Measurements from ENCODE around the gene INPP5K. TPM values are rescaled to one million over a fixed set of nuclear protein-coding genes. Genes with fewer than 3 reads are reported as not detected.
"Not testable (repeated sequence)": the region's sequence is repeated elsewhere in the genome, so short reads cannot be mapped to it uniquely, and the experiment has no call there.

The INPP5K gene
- total and polyA plus RNA-seq, 2 of the 4 experiments (the other 2 are of a cell fraction), result 14.9 to 17.4 TPM

- no peak overlapping the region for H2BK120ac ChIP-seq (ENCODE audit: low read depth, low read length)
- dilution Hi-C loops (cut with HindIII; ENCODE audit: low sequenced_read_pairs, unreplicated experiment), result no loop called here
- TF ChIP-seq BHLHE40 (IDR thresholded peaks at IDR 0.05; ENCODE audit: low read depth, low read length), result no peak
- no peak for TF ChIP-seq RAD21 (IDR thresholded peaks at IDR 0.05; ENCODE audit: low read length)
- TF ChIP-seq CEBPB (IDR thresholded peaks at IDR 0.05; ENCODE audit: low read depth, low read length), result no peak
- no peak for TF ChIP-seq NFE2L2 (IDR thresholded peaks at IDR 0.05; ENCODE audit: low read depth, low read length)
- no peak for TF ChIP-seq CTCF (conservative IDR thresholded peaks at IDR 0.05; ENCODE audit: low read depth, low read length)
- H3K9me1 ChIP-seq (ENCODE audit: insufficient read depth, low read length), result no peaks in the 10 kb centered on the region
- H3K9me3 ChIP-seq (ENCODE audit: control insufficient read depth, insufficient read depth, low read length), result no peaks in the 10 kb centered on the region
- H3K4me1 ChIP-seq (ENCODE audit: control insufficient read depth, insufficient read depth, low read length), result no peaks in the 10 kb centered on the region
- H3K79me1 ChIP-seq (ENCODE audit: low read depth in 1 of 2, low read length in 2 of 2), result peaks cover 3% of the 10 kb centered on the region in 2 experiments; a peak in 3 of 4 replicates
- H3K36me3 ChIP-seq (ENCODE audit: control insufficient read depth, insufficient read depth, low read length), result peaks cover 50% of the 10 kb centered on the region
- H2BK20ac ChIP-seq (ENCODE audit: low read depth, low read length), result no peak overlapping the region
- intact Hi-C loops (cut with micrococcal nuclease), result no loop called here
- in situ Hi-C loops (cut with MboI; ENCODE audit: low sequenced_read_pairs), result no loop called here
- no peak overlapping the region for H2AK5ac ChIP-seq (ENCODE audit: low read depth, low read length)
- ATAC-seq (ENCODE audit: low read depth) (no peak), DNase-seq (no peak)
- H2AFZ ChIP-seq (replicated peaks; ENCODE audit: low read length, poor library complexity), result no peak overlapping the region
- no peak overlapping the region for H3K18ac ChIP-seq (ENCODE audit: low read depth, low read length)
- no peak overlapping the region for H3K4me2 ChIP-seq (ENCODE audit: low read depth, low read length)
- H3K27ac ChIP-seq (ENCODE audit: insufficient read depth, low read length), result no peak overlapping the region
- no peak overlapping the region for H4K8ac ChIP-seq (ENCODE audit: low read depth in 2 of 2, low read length in 2 of 2)
- H3K56ac ChIP-seq (ENCODE audit: extremely low read depth, insufficient read depth, low read length), result no peak overlapping the region
- no CpG with 5 or more reads among the region's 2 CpGs for WGBS, 2 experiments (ENCODE audit: extremely low coverage in 2 of 2, insufficient read length in 1 of 2)
- H4K5ac ChIP-seq (ENCODE audit: low read depth, low read length), result no peak overlapping the region
- H4K91ac ChIP-seq (ENCODE audit: insufficient read depth, low read depth, low read length), result no peak overlapping the region
- H3K4ac ChIP-seq (ENCODE audit: low read depth, low read length), result no peak overlapping the region
- no peak overlapping the region for H2BK5ac ChIP-seq (ENCODE audit: low read depth, low read length, poor library complexity, severe bottlenecking)
- POLR2A ChIA-PET (ENCODE audit: unreplicated experiment), result no interaction called here
- no peak overlapping the region for H3K23ac ChIP-seq (ENCODE audit: low read depth, low read length)
- H4K20me1 ChIP-seq (ENCODE audit: insufficient read depth, low read length), result no peaks in the 10 kb centered on the region; the same call in none of the 2 replicates
- no peaks in the 10 kb centered on the region for H3K27me3 ChIP-seq (ENCODE audit: control insufficient read depth, insufficient read depth, low read length)
- CTCF ChIA-PET, result no interaction called here
- H2AK9ac ChIP-seq (replicated peaks; ENCODE audit: low read depth, low read length, poor library complexity), result no peak overlapping the region
- no peak overlapping the region for H3K4me3 ChIP-seq (ENCODE audit: insufficient read depth, low read depth, low read length)
- no TSS peak for BruUV-seq (replicated peaks)
- no peak overlapping the region for H2BK15ac ChIP-seq (ENCODE audit: low read depth, low read length)
- no peak overlapping the region for H3K9ac ChIP-seq (ENCODE audit: low read depth, low read length)
- no peak overlapping the region for H3K14ac ChIP-seq (replicated peaks; ENCODE audit: low read depth, low read length)
These were observed 13.5 kb upstream of the INPP5K start for GRCh38 chr17:1529863-1530262.

GRCh38 chr17:1526876-1527275 is 10.5 kb upstream of the INPP5K start:
- H3K9me1 ChIP-seq (ENCODE audit: insufficient read depth, low read length); BruUV-seq (replicated peaks); H3K4me2 ChIP-seq (ENCODE audit: low read depth, low read length); ATAC-seq (ENCODE audit: low read depth); H3K14ac ChIP-seq (replicated peaks; ENCODE audit: low read depth, low read length); H2AFZ ChIP-seq (replicated peaks; ENCODE audit: low read length, poor library complexity); H2BK120ac ChIP-seq (ENCODE audit: low read depth, low read length); H3K9me3 ChIP-seq (ENCODE audit: control insufficient read depth, insufficient read depth, low read length); H2BK5ac ChIP-seq (ENCODE audit: low read depth, low read length, poor library complexity, severe bottlenecking); CTCF ChIA-PET; H3K27ac ChIP-seq (ENCODE audit: insufficient read depth, low read length); POLR2A ChIA-PET (ENCODE audit: unreplicated experiment); in situ Hi-C loops (cut with MboI; ENCODE audit: low sequenced_read_pairs); H2BK15ac ChIP-seq (ENCODE audit: low read depth, low read length); H3K4me3 ChIP-seq (ENCODE audit: insufficient read depth, low read depth, low read length); H3K79me1 ChIP-seq (ENCODE audit: low read depth in 1 of 2, low read length in 2 of 2); H3K4ac ChIP-seq (ENCODE audit: low read depth, low read length); H3K23ac ChIP-seq (ENCODE audit: low read depth, low read length); H4K8ac ChIP-seq (ENCODE audit: low read depth in 2 of 2, low read length in 2 of 2); intact Hi-C loops (cut with micrococcal nuclease); DNase-seq; H4K5ac ChIP-seq (ENCODE audit: low read depth, low read length); H4K20me1 ChIP-seq (ENCODE audit: insufficient read depth, low read length); H3K9ac ChIP-seq (ENCODE audit: low read depth, low read length); H2AK5ac ChIP-seq (ENCODE audit: low read depth, low read length); H3K27me3 ChIP-seq (ENCODE audit: control insufficient read depth, insufficient read depth, low read length); H2BK20ac ChIP-seq (ENCODE audit: low read depth, low read length); H3K56ac ChIP-seq (ENCODE audit: extremely low read depth, insufficient read depth, low read length); H2AK9ac ChIP-seq (replicated peaks; ENCODE audit: low read depth, low read length, poor library complexity); H3K4me1 ChIP-seq (ENCODE audit: control insufficient read depth, insufficient read depth, low read length); H3K18ac ChIP-seq (ENCODE audit: low read depth, low read length); H4K91ac ChIP-seq (ENCODE audit: insufficient read depth, low read depth, low read length); dilution Hi-C loops (cut with HindIII; ENCODE audit: low sequenced_read_pairs, unreplicated experiment): not testable (repeated sequence)
- no CpG with 5 or more reads among the region's 4 CpGs for WGBS, 2 experiments (ENCODE audit: extremely low coverage in 2 of 2, insufficient read length in 1 of 2)
- peaks cover 29% of the 10 kb centered on the region for H3K36me3 ChIP-seq (ENCODE audit: control insufficient read depth, insufficient read depth, low read length)

Data from IMR-90 (cell line).